ENCODE measurements around the gene THUMPD1. TPM values are rescaled to one million over a fixed set of nuclear protein-coding genes. Genes with fewer than 3 reads are reported as not detected.

Gene THUMPD1
- total RNA-seq, 2 experiments from 2014 or later, result 39.2 to 43.8 TPM

Other genes starting within 250 kb of the THUMPD1 start
- not detected for gene ACSM2B, start 165.5 kb downstream of the THUMPD1 start, total RNA-seq
- under 1 TPM; 0.26 to 0.31 TPM for gene ACSM1, start 44.1 kb downstream of the THUMPD1 start, total RNA-seq
- 1 to 10 TPM; 5.1 TPM for gene ACSM3, start 22.2 kb upstream of the THUMPD1 start, total RNA-seq
- gene ERI2, start 64.7 kb upstream of the THUMPD1 start, total RNA-seq, result 10 to 100 TPM; 15.0 to 15.4 TPM
- gene REXO5, start 64.7 kb upstream of the THUMPD1 start, total RNA-seq, result 10 to 100 TPM; 10.6 to 11.2 TPM
- gene DCUN1D3, start 158.5 kb upstream of the THUMPD1 start, total RNA-seq, result 10 to 100 TPM in 1 of 2 experiments, 1 to 10 TPM in 1; 10.0 to 10.7 TPM
- gene LYRM1, start 159.0 kb upstream of the THUMPD1 start, total RNA-seq, result 10 to 100 TPM; 27.5 to 28.0 TPM